Activated CD4-positive, CD25-positive, alpha-beta regulatory T cell (primary cell): ENCODE results near the gene PXYLP1.

Source experiments
- DNase-seq, 4 experiments: peaks; one replicate each; lab custom pipeline; 2025; lab: John Stamatoyannopoulos, UW

PXYLP1 gene

GRCh38 chr3:141272906-141273662 lies 41.5 kb downstream of the PXYLP1 start:
- no peak for DNase-seq

DNA sequence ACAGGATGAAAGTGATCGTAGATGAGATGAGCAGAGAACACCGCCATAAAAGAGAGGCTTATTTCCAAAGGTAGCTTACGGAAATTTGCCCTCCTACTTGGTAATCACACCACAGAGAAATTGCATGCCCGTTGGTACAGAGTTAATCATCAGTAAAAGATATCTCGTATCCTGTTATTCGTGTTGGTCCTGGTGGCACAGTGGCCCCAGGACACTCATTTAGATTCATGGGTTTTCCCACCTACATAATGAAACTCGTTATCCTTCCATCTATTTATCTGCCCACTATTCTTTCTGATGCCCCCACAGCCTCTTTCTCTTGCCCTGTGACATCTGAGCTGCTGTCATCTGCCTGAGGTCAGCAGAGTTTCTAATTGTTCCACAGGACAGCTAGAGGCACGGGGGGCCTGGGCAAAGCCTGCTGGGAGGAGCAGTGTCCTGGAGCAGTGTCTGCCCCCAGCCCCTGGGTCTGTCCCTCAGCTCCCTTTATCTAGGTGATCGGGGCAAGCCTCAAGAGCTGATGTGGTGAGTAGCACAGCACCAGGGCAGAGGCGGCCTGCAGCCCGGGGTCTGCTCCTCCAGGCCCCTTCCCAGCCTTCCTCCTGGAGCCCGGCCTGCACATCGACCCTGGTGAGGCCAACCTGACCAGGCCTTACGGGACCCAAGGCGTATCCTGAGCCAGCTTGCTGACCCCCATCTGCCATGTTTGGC lies 42.2 kb downstream of the PXYLP1 start:
- DNase-seq = no peak

DNA sequence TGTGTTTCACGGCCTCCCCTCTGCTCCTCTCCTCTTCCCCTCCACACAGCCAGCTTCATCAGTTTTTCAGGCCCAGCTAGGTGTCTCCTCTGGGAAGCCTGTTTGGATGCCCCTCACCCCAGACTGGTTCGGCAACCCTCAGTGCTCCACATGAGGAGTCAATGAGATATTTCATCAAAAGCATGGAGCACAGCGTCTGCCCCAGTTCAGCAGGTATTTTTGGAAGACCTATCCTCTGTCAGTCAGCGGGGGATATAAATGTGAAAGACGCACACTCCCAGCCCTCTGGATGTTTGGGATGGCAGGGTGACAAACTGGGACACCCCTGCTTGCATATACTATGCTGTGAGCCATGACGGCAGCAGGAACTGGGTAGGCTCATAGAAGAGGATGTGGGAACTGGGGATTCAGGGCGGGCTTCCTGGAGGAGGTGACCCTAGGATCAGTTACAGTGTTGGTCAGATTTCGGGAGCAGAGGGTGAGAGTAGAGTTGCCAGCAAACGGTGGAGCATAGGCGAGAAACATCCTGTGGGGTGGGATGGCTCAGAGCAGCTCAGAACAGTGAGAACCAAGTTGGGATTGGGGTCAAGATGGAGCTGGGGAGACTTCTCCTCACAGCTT lies 42.9 kb downstream of the PXYLP1 start:
- DNase-seq = no peak

DNA sequence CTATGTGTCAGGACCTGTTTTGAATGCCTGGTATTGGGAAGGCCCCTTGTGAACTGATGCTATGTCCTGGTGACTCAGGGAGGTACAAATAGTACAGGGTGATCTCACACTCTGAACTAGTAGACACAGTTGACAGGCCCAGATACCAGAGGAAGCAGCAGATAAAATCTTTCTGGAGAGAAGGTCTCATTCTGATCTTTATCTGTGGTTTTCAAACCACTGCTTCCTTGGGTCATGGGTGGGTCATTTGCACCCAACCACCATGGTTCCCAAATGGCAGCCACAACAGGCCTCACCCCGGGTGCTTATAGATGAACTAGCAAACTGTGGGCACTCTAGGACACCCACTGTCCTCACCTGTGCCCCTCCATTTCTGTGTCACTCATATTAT lies 43.4 kb downstream of the PXYLP1 start:
- DNase-seq = no peak

DNA sequence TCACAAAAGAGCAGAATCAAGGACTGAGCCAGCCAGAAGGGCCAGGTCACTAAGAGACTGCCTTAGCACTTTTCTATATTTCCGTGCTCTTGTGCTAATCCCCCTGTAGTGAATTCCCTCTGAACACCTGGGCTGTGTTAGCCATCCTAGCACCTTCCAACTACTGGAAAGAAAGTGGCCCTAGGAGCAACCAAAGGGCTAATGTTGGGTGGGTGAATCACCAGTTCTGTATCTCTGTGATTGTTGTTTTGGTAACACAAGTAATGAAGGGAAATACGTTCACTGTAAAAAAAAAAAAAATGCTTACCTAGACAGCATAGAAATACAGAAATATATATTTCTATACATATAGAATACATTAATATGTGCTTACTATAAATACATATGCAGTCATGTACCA lies 43.9 kb downstream of the PXYLP1 start:
- DNase-seq = no peak

- no peak for DNase-seq
These were observed 44.3 kb downstream of the PXYLP1 start for GRCh38 chr3:141275973-141276372.

- no peak for DNase-seq
These were observed 44.8 kb downstream of the PXYLP1 start for GRCh38 chr3:141276398-141276797.

DNA sequence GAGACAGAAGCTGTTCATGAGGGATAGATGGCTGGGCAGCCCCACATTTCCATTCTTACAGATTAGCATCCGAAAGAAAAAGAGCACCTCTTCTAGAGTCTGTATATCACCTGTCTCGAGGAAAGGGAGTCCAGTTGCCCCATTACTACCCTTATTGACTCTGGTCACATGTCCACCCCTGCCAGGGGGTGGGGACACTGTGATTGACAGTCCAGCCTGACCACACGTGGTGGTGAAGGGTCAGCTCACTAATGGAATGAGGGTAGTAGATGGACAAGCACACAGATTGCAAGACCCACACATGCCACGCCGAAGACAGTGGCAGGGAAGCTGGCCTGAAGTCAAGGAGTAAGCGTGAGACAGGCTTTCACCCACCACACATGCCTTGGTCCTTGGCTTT lies 45.8 kb downstream of the PXYLP1 start:
- no peak for DNase-seq

GRCh38 chr3:141278196-141279076 lies 46.8 kb downstream of the PXYLP1 start:
- no peak for DNase-seq

DNA sequence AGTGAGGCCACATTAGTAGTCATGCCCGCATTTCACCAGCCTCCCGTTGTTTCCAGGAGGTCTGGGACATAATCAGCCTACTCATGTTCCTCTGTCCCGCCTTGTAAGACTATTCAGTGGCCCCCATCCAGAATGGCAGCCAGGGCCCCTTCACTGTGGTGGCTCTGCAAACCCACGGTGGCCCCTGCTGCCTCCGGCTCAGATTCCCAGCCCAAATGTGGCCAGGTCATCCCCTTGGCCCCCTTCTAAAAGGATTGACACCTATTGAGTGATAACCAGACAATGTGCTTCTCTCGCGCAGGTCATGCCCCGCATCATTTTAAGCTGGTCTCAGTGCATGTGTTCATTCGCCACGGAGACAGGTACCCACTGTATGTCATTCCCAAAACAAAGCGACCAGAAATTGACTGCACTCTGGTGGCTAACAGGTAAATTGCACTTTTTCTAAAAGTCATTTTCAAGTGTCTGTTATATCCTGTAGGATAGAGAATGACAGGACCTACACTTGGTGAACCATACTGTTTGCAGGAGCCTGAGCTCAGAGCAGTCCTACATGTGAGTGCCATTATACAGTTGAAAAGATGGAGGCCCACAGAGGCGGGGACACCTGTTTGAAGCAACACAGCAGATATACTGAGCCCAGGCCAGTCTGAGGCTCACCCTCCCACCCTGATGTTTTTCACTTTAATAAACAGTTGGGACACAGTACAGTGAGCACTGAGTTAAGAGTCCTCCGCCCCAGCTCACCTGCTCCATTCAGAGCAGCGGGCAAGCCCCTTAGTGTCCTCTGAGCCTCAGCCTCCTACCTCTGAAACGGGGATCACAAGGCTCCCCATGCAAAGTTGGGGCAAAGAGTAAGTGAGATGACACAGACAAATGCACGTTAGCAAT lies 47.7 kb downstream of the PXYLP1 start:
- no peak for DNase-seq

GRCh38 chr3:141280086-141280485 lies 48.5 kb downstream of the PXYLP1 start:
- no peak for DNase-seq

GRCh38 chr3:141280690-141281089 lies 49.1 kb downstream of the PXYLP1 start:
- DNase-seq = no peak

DNA sequence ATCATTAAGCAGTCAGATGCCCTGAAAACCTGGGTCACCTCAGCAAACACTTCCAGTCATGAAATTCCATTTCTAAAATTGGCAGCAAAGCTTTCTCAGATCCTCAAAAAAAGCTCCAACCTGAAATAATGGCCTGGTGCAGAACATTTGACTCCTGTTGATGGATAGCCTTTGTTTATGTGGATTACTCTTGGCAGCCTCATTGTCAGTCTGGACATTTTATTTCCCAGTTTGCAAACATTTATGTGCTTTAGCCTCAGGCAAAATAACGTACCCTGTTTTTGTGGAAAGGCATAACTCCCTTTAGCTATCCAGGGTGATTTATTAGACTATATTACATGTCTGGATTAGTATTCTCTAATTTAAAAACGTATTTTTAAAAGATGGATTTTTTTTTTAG lies 53.9 kb downstream of the PXYLP1 start:
- no peak for DNase-seq

DNA sequence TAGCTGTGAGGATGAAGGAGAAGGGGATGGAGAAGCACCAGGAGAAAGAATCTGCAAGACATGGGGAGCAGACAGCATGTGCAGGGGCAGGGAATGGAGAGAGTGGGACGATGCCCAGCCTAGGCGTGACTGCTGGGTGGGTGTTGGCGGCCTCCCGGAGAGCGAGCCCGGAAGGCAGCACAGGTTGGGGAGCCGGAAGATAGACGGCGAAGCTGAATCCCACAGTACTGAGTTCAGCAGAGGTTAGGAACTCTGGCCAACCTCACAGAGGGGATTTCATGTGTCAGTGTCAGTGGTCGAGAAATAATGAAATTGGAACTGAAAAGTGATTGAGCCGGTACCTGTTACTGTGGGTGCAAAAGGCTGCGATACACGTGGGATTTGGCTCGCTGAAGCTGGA lies 55.2 kb downstream of the PXYLP1 start:
- DNase-seq = no peak

DNA sequence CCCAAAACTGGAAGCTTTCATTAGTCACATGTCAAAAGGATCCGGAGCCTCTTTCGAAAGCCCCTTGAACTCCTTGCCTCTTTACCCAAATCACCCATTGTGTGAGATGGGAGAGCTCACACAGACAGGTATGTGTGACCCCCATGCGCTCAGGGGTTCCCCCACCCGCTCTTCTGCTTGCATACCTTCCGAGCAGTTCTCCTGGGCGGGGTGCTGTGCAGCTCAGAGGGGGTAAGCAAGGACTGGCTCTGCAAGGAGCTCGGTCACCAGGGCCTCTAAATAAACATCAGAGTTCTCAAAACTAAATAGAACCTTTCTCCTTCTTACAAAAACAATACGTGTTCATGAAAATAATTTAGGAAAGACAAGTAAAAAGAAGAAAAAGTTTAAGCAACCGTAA lies 55.7 kb downstream of the PXYLP1 start:
- no peak for DNase-seq

DNA sequence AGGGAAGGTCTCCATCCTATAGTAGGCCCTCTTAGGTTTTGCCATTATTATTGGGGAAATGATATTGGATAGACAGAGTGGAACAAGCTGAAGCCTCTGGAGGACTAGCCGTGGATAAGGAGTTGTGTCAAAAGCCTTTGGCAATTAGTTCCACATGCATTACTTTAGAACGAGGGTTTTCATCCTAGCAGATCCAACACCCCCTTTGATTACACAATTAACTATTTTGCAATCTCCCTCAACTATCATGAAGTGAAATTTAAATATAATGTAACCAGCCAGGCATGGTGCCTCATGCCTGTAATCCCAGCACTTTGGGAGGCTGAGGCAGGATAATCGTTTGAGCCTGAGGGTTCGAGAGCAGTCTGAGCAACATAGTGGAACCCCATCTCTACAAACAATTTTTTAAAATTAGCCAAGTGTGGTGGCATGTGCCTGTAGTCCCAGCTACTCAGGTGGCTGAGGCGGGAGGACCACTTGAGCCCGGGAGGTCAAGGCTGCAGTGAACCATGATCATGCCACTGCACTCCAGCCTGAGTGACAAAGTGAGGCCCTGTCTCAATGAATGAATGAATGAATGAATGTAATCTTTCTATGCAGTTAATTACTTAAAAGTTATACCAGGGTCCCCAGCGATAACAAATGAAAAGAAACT lies 56.8 kb downstream of the PXYLP1 start:
- no peak for DNase-seq

DNA sequence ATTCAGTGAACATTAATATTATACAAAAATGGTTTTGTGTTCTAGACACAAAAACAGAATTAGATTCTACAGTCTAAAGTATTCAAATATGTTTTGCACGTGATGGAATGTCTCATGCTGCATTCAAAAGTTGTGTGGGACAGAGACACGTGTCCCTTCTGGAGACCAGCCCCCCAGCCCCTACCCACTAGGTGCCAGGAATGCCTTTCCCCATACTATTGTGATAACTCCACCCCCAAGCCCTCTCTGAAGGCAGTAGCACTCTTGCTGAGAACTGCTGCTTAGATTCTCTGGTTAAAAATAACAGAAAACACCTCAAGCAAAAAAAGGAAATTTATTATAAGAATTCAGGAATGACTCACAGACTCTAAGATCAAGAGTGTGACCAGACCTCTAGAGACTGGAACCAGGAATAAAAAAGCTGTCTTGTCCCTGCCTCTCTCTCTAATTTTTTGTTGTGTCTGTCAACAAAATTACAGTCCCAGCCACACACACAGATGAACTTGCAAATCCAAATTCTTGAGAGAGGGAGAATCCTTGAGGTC lies 57.7 kb downstream of the PXYLP1 start:
- DNase-seq = no peak

GRCh38 chr3:141291559-141292355 lies 60.1 kb downstream of the PXYLP1 start:
- DNase-seq = no peak

- DNase-seq = no peak
These were observed 60.9 kb downstream of the PXYLP1 start for GRCh38 chr3:141292356-141293058.
